GM12891 (cell line): ENCODE data around the gene RANBP3.
A peak's percentile ranks its signal among the peaks of the same experiment; 100 is the strongest.

Source experiments
- POLR2A ChIP-seq: IDR thresholded peaks from 2 replicates; pipeline ENCODE4 v1.6.1; 2011; ENCODE audit warnings: low read depth, low read length, control low read depth
- POLR2AphosphoS5 ChIP-seq: IDR thresholded peaks from 2 replicates; pipeline ENCODE4 v1.6.1; 2011; ENCODE audit warnings: low read depth, low read length, control low read depth
- POU2F2 ChIP-seq: IDR thresholded peaks from 2 replicates; pipeline ENCODE4 v1.6.1; 2011; ENCODE audit warnings: low read depth, mild to moderate bottlenecking, control low read depth, low read length, moderate library complexity
- TAF1 ChIP-seq: IDR thresholded peaks from 2 replicates; pipeline ENCODE4 v1.6.1; 2011; ENCODE audit warnings: low read depth, low read length, control low read depth

GRCh38 chr19:5977785-5978605, at the start of gene RANBP3:
- TF ChIP-seq POLR2A (peak; percentile 59), POLR2AphosphoS5 (0 out of 2 replicates have a peak, but pooled peaks have one; percentile 29), TAF1 (peak; percentile 96), POU2F2 (no peak)
